ENCODE data around the gene SRRM5. TPM values are rescaled to one million over a fixed set of nuclear protein-coding genes. Genes with fewer than 3 reads are reported as not detected.

SRRM5 gene
- total and polyA plus RNA-seq, 2 of the 13 experiments (the other 11 are each of a cell fraction or from before 2014, with no cell fraction given): 0.11 to 0.16 TPM

- no peaks in the 10 kb centered on the region for H3K9me3 ChIP-seq (ENCODE audit: low read length)
- H3K36me3 ChIP-seq (replicated peaks in 1 of 2; ENCODE audit: control insufficient read depth in 1 of 2, insufficient read depth in 2 of 2, low read length in 2 of 2): peaks cover 19 to 32% of the 10 kb centered on the region in 2 experiments
- WGBS (ENCODE audit: low lambda C conversion rate): 83% methylated on average over 3 of the region's 3 CpGs
- FAIRE-seq: no peak
- H3K4me1 ChIP-seq (ENCODE audit: insufficient read depth, low read length): no peaks in the 10 kb centered on the region
- in situ Hi-C loops (cut with HindIII; ENCODE audit: extremely low pct_ligation_motif_present, low pct_unique_long_range_greater_than_20kb): no loop called here
- H4K20me1 ChIP-seq (ENCODE audit: insufficient read depth, low read length): no peaks in the 10 kb centered on the region
- ATAC-seq: no peak
- TF ChIP-seq ZNF703 (CRISPR knock-in tag; IDR thresholded peaks at IDR 0.05; ENCODE audit: borderline replicate concordance) (no peak), THRA (CRISPR knock-in tag; IDR thresholded peaks at IDR 0.05; ENCODE audit: borderline replicate concordance) (no peak), ZNF432 (CRISPR knock-in tag; IDR thresholded peaks at IDR 0.05; ENCODE audit: borderline replicate concordance) (no peak), ZBTB7B (CRISPR knock-in tag; IDR thresholded peaks at IDR 0.05) (no peak), PBX2 (CRISPR knock-in tag; IDR thresholded peaks at IDR 0.05) (no peak), EED (CRISPR knock-in tag; IDR thresholded peaks at IDR 0.05) (no peak), PPARG (CRISPR knock-in tag; conservative IDR thresholded peaks at IDR 0.05) (no peak), GLI4 (CRISPR knock-in tag; IDR thresholded peaks at IDR 0.05; ENCODE audit: borderline replicate concordance) (no peak)
- ChIA-PET CTCF (ENCODE audit: low intra/inter-chr PET ratio, low total read pairs) (no interaction called here), POLR2A (no interaction called here)
- intact Hi-C loops (cut with micrococcal nuclease; ENCODE audit: unreplicated experiment): no loop called here
- H3K4me3 ChIP-seq (replicated peaks in 1 of 3; ENCODE audit: insufficient read depth in 1 of 3, low read depth in 2 of 3, low read length in 3 of 3): no peak overlapping the region
- H3K79me2 ChIP-seq (ENCODE audit: insufficient read depth, low read length): no peaks in the 10 kb centered on the region
- BruUV-seq (replicated peaks): no TSS peak
- H2AFZ ChIP-seq (ENCODE audit: low read length): no peak overlapping the region
- H3K27ac ChIP-seq (ENCODE audit: extremely low read length, insufficient read depth, low read length): no peak overlapping the region
- DNase-seq (ENCODE audit: low spot score): no peak
- no peaks in the 10 kb centered on the region for H3K27me3 ChIP-seq (ENCODE audit: control insufficient read depth in 1 of 2, insufficient read depth in 2 of 2, low read length in 2 of 2)
- H3K4me2 ChIP-seq (ENCODE audit: low read depth, low read length): no peak overlapping the region
- no peak overlapping the region for H3K9ac ChIP-seq (ENCODE audit: insufficient read depth, low read depth, low read length)
Observed at GRCh38 chr19:43610493-43610892, 1.4 kb upstream of the SRRM5 start.

Data from HepG2 (cell line).